Measurements from ENCODE around the gene SEMA4A. TPM values are rescaled to one million over a fixed set of nuclear protein-coding genes. Genes with fewer than 3 reads are reported as not detected.
"Not testable (repeated sequence)": the region's sequence is repeated elsewhere in the genome, so short reads cannot be mapped to it uniquely, and the experiment has no call there.

Gene SEMA4A
- total RNA-seq, 1 experiment from 2014 or later, result 46.7 TPM

- 0 out of 2 replicates have a peak, but pooled peaks cover 2% of the 10 kb centered on the region for H3K4me1 ChIP-seq (ENCODE audit: low read length)
- no peaks in the 10 kb centered on the region for H3K9me3 ChIP-seq (ENCODE audit: low read length)
- no peaks in the 10 kb centered on the region for H3K36me3 ChIP-seq (ENCODE audit: insufficient read depth, low read length)
- H3K4me3 ChIP-seq (ENCODE audit: low read length), result no peak overlapping the region
- H2AFZ ChIP-seq (ENCODE audit: low read length), result no peak overlapping the region
- H4K20me1 ChIP-seq (ENCODE audit: insufficient read depth, low read depth, low read length), result no peaks in the 10 kb centered on the region
- H3K9me2 ChIP-seq (replicated peaks; ENCODE audit: insufficient read depth, low read length), result no peaks in the 10 kb centered on the region
- no peak overlapping the region for H3K4me2 ChIP-seq (ENCODE audit: low read depth, low read length, poor library complexity, severe bottlenecking)
- H3K27me3 ChIP-seq (ENCODE audit: low read length), result no peaks in the 10 kb centered on the region
- no peak overlapping the region for H3K9ac ChIP-seq (ENCODE audit: low read length)
- no peak overlapping the region for H3K27ac ChIP-seq (ENCODE audit: low read length)
- H3K79me2 ChIP-seq (ENCODE audit: low read length), result no peaks in the 10 kb centered on the region
- no peak for DNase-seq
These were observed 35.8 kb upstream of the SEMA4A start for GRCh38 chr1:156117414-156118176.

GRCh38 chr1:156118177-156118868 is 35.1 kb upstream of the SEMA4A start:
- H3K4me3 ChIP-seq (ENCODE audit: low read length), result no peak overlapping the region
- H3K4me2 ChIP-seq (ENCODE audit: low read depth, low read length, poor library complexity, severe bottlenecking), result no peak overlapping the region
- no peaks in the 10 kb centered on the region for H3K9me3 ChIP-seq (ENCODE audit: low read length)
- DNase-seq, result no peak
- no peaks in the 10 kb centered on the region for H4K20me1 ChIP-seq (ENCODE audit: insufficient read depth, low read depth, low read length)
- no peaks in the 10 kb centered on the region for H3K9me2 ChIP-seq (replicated peaks; ENCODE audit: insufficient read depth, low read length)
- H3K9ac ChIP-seq (ENCODE audit: low read length), result no peak overlapping the region
- H3K79me2 ChIP-seq (ENCODE audit: low read length), result no peaks in the 10 kb centered on the region
- no peak overlapping the region for H3K27ac ChIP-seq (ENCODE audit: low read length)
- no peak overlapping the region for H2AFZ ChIP-seq (ENCODE audit: low read length)
- peaks cover 3% of the 10 kb centered on the region; the same call in 1 of the 2 replicates for H3K4me1 ChIP-seq (ENCODE audit: low read length)
- H3K36me3 ChIP-seq (ENCODE audit: insufficient read depth, low read length), result no peaks in the 10 kb centered on the region
- H3K27me3 ChIP-seq (ENCODE audit: low read length), result no peaks in the 10 kb centered on the region

- Histone ChIP-seq H3K9me2 (replicated peaks; ENCODE audit: insufficient read depth, low read length) (no peaks in the 10 kb centered on the region), H3K4me3 (ENCODE audit: low read length) (no peak overlapping the region), H3K27me3 (ENCODE audit: low read length) (no peaks in the 10 kb centered on the region), H3K9me3 (ENCODE audit: low read length) (no peaks in the 10 kb centered on the region), H4K20me1 (ENCODE audit: insufficient read depth, low read depth, low read length) (no peaks in the 10 kb centered on the region), H3K27ac (ENCODE audit: low read length) (no peak overlapping the region), H3K4me1 (ENCODE audit: low read length) (peaks cover 6% of the 10 kb centered on the region), H3K79me2 (ENCODE audit: low read length) (no peaks in the 10 kb centered on the region), H3K4me2 (ENCODE audit: low read depth, low read length, poor library complexity, severe bottlenecking) (no peak overlapping the region), H2AFZ (ENCODE audit: low read length) (no peak overlapping the region), H3K36me3 (ENCODE audit: insufficient read depth, low read length) (no peaks in the 10 kb centered on the region), H3K9ac (ENCODE audit: low read length) (no peak overlapping the region)
- no peak for DNase-seq
These were observed 33.7 kb upstream of the SEMA4A start for GRCh38 chr1:156119503-156120209.

GRCh38 chr1:156120318-156120717 is 33.1 kb upstream of the SEMA4A start:
- H3K4me2 ChIP-seq (ENCODE audit: low read depth, low read length, poor library complexity, severe bottlenecking), result no peak overlapping the region
- no peak overlapping the region for H3K4me3 ChIP-seq (ENCODE audit: low read length)
- H3K4me1 ChIP-seq (ENCODE audit: low read length), result peaks cover 9% of the 10 kb centered on the region
- H3K9me3 ChIP-seq (ENCODE audit: low read length), result no peaks in the 10 kb centered on the region
- no peaks in the 10 kb centered on the region for H4K20me1 ChIP-seq (ENCODE audit: insufficient read depth, low read depth, low read length)
- H3K27ac ChIP-seq (ENCODE audit: low read length), result no peak overlapping the region
- no peak overlapping the region for H3K9ac ChIP-seq (ENCODE audit: low read length)
- no peaks in the 10 kb centered on the region for H3K36me3 ChIP-seq (ENCODE audit: insufficient read depth, low read length)
- H3K9me2 ChIP-seq (replicated peaks; ENCODE audit: insufficient read depth, low read length), result no peaks in the 10 kb centered on the region
- DNase-seq, result no peak
- H3K79me2 ChIP-seq (ENCODE audit: low read length), result no peaks in the 10 kb centered on the region
- H2AFZ ChIP-seq (ENCODE audit: low read length), result no peak overlapping the region
- no peaks in the 10 kb centered on the region for H3K27me3 ChIP-seq (ENCODE audit: low read length)

GRCh38 chr1:156121005-156121404 is 32.4 kb upstream of the SEMA4A start:
- not testable (repeated sequence) for H3K9ac ChIP-seq (ENCODE audit: low read length); H3K27me3 ChIP-seq (ENCODE audit: low read length); H3K4me1 ChIP-seq (ENCODE audit: low read length); H3K4me2 ChIP-seq (ENCODE audit: low read depth, low read length, poor library complexity, severe bottlenecking); H4K20me1 ChIP-seq (ENCODE audit: insufficient read depth, low read depth, low read length); H3K79me2 ChIP-seq (ENCODE audit: low read length); H3K9me3 ChIP-seq (ENCODE audit: low read length); H3K9me2 ChIP-seq (replicated peaks; ENCODE audit: insufficient read depth, low read length); DNase-seq; H3K27ac ChIP-seq (ENCODE audit: low read length); H3K36me3 ChIP-seq (ENCODE audit: insufficient read depth, low read length); H2AFZ ChIP-seq (ENCODE audit: low read length); H3K4me3 ChIP-seq (ENCODE audit: low read length)

GRCh38 chr1:156121457-156121856 is 31.9 kb upstream of the SEMA4A start:
- Histone ChIP-seq H3K9me3 (ENCODE audit: low read length) (no peaks in the 10 kb centered on the region), H2AFZ (ENCODE audit: low read length) (no peak overlapping the region), H3K27ac (ENCODE audit: low read length) (no peak overlapping the region), H4K20me1 (ENCODE audit: insufficient read depth, low read depth, low read length) (no peaks in the 10 kb centered on the region), H3K9me2 (replicated peaks; ENCODE audit: insufficient read depth, low read length) (no peaks in the 10 kb centered on the region), H3K4me3 (ENCODE audit: low read length) (no peak overlapping the region), H3K79me2 (ENCODE audit: low read length) (no peaks in the 10 kb centered on the region), H3K9ac (ENCODE audit: low read length) (no peak overlapping the region), H3K4me1 (ENCODE audit: low read length) (peaks cover 14% of the 10 kb centered on the region), H3K4me2 (ENCODE audit: low read depth, low read length, poor library complexity, severe bottlenecking) (no peak overlapping the region), H3K36me3 (ENCODE audit: insufficient read depth, low read length) (no peaks in the 10 kb centered on the region), H3K27me3 (ENCODE audit: low read length) (no peaks in the 10 kb centered on the region)
- DNase-seq, result no peak

- H3K4me1 ChIP-seq (ENCODE audit: low read length), result peaks cover 20% of the 10 kb centered on the region
- no peak overlapping the region for H3K9ac ChIP-seq (ENCODE audit: low read length)
- no peaks in the 10 kb centered on the region for H3K79me2 ChIP-seq (ENCODE audit: low read length)
- H3K4me3 ChIP-seq (ENCODE audit: low read length), result no peak overlapping the region
- no peaks in the 10 kb centered on the region for H3K9me3 ChIP-seq (ENCODE audit: low read length)
- no peak overlapping the region for H3K27ac ChIP-seq (ENCODE audit: low read length)
- H3K9me2 ChIP-seq (replicated peaks; ENCODE audit: insufficient read depth, low read length), result no peaks in the 10 kb centered on the region
- no peaks in the 10 kb centered on the region for H3K36me3 ChIP-seq (ENCODE audit: insufficient read depth, low read length)
- H4K20me1 ChIP-seq (ENCODE audit: insufficient read depth, low read depth, low read length), result no peaks in the 10 kb centered on the region
- H2AFZ ChIP-seq (ENCODE audit: low read length), result no peak overlapping the region
- no peaks in the 10 kb centered on the region for H3K27me3 ChIP-seq (ENCODE audit: low read length)
- no peak overlapping the region for H3K4me2 ChIP-seq (ENCODE audit: low read depth, low read length, poor library complexity, severe bottlenecking)
- no peak for DNase-seq
These were observed 31.3 kb upstream of the SEMA4A start for GRCh38 chr1:156122086-156122485.

All from Karpas-422 (cell line).